Measurements from ENCODE around the gene MTG2.

- TF ChIP-seq EP300 (IDR thresholded peaks at IDR 0.05) (no peak), CTCF (IDR thresholded peaks at IDR 0.05) (peak in 5 of 7 experiments; percentile 34 to 61 (median 45))
These were observed 26.0 kb upstream of the MTG2 start for GRCh38 chr20:62156592-62157386.
